Endothelial cell (in vitro differentiated cells): ENCODE results near the gene AKAP3. TPM values are rescaled to one million over a fixed set of nuclear protein-coding genes. Genes with fewer than 3 reads are reported as not detected.
A peak's percentile ranks its signal among the peaks of the same experiment; 100 is the strongest.

ENCODE experiments used
- DNase-seq: peaks from one replicate; pipeline ENCODE4 v3.0.0; 2021; ENCODE audit warnings: low spot score
- H3K27ac Mint-ChIP-seq: one replicate; pipeline ENCODE4 v1.8.0; 2021; ENCODE audit warnings: mixed read lengths, inconsistent platforms; ENCODE audit not compliant: unreplicated experiment
- H3K27me3 Mint-ChIP-seq: one replicate; pipeline ENCODE4 v1.8.0; 2021; ENCODE audit warnings: mild to moderate bottlenecking, moderate library complexity, mixed read lengths, inconsistent platforms; ENCODE audit not compliant: unreplicated experiment
- H3K36me3 Mint-ChIP-seq: one replicate; pipeline ENCODE4 v1.8.0; 2021; ENCODE audit warnings: mild to moderate bottlenecking, low read depth, mixed read lengths, inconsistent platforms; ENCODE audit not compliant: unreplicated experiment
- H3K4me1 Mint-ChIP-seq: one replicate; pipeline ENCODE4 v1.8.0; 2021; ENCODE audit warnings: mild to moderate bottlenecking, mixed read lengths, inconsistent platforms; ENCODE audit not compliant: unreplicated experiment
- H3K4me3 Mint-ChIP-seq: one replicate; pipeline ENCODE4 v1.8.0; 2021; ENCODE audit warnings: mild to moderate bottlenecking, mixed read lengths, inconsistent platforms; ENCODE audit not compliant: unreplicated experiment
- H3K9me3 Mint-ChIP-seq: one replicate; pipeline ENCODE4 v1.8.0; 2021; ENCODE audit warnings: mixed read lengths, inconsistent platforms; ENCODE audit not compliant: unreplicated experiment
- CTCF ChIP-seq: fragments of 200-600 bp; sonication (generic); IDR thresholded peaks from one replicate; pipeline ENCODE4 v1.5.0; 2021; ENCODE audit warnings: antibody characterized with exemption; ENCODE audit not compliant: unreplicated experiment
- total RNA-seq: library from RNA; stranded (reverse); fragmentation: NEBNext Ultra II Directional; extraction: Animal tissue kit (Norgen Biotek cat#: 25700); gene quantifications from one replicate; pipeline ENCODE4 v1.2.1, GENCODE V29; 2021; ENCODE audit not compliant: unreplicated experiment

Gene AKAP3
- total RNA-seq, 1 donor from 2014 or later = 1.8 TPM

DNA sequence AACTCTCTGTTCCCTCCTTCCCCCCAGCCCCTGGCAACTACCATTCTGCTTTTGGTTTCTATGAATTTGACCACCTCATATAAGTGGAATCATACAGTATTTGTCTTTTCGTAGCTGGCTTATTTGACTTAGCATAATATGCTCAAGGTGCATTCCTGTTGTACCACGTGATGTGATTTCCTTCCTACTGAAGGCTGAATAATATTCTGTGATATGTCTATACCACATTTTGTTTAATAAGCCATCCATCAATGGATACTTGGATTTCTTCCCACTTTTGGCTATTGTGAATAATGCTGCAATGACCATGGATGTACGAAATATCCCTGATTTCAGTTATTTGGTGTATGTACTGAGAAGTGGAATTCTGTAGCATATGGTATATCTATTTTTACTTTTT lies 16.4 kb upstream of the AKAP3 start:
- H3K4me1 Mint-ChIP-seq = no peaks in the 10 kb centered on the region
- H3K27ac Mint-ChIP-seq = no peak overlapping the region
- no peak for DNase-seq
- no peak overlapping the region for H3K4me3 Mint-ChIP-seq
- no peaks in the 10 kb centered on the region for H3K9me3 Mint-ChIP-seq
- H3K27me3 Mint-ChIP-seq = no peaks in the 10 kb centered on the region
- peaks cover 45% of the 10 kb centered on the region for H3K36me3 Mint-ChIP-seq
- no peak for TF ChIP-seq CTCF

GRCh38 chr12:4663971-4664505 lies 15.2 kb upstream of the AKAP3 start:
- H3K4me1 Mint-ChIP-seq = no peaks in the 10 kb centered on the region
- peaks cover 38% of the 10 kb centered on the region for H3K36me3 Mint-ChIP-seq
- no peaks in the 10 kb centered on the region for H3K27me3 Mint-ChIP-seq
- H3K9me3 Mint-ChIP-seq = no peaks in the 10 kb centered on the region
- no peak overlapping the region for H3K27ac Mint-ChIP-seq
- no peak for DNase-seq
- peak overlapping the region; percentile 14 for H3K4me3 Mint-ChIP-seq
- TF ChIP-seq CTCF = no peak

- TF ChIP-seq CTCF = no peak
- no peak overlapping the region for H3K4me3 Mint-ChIP-seq
- H3K27ac Mint-ChIP-seq = no peak overlapping the region
- peaks cover 4% of the 10 kb centered on the region for H3K27me3 Mint-ChIP-seq
- peaks cover 16% of the 10 kb centered on the region for H3K4me1 Mint-ChIP-seq
- H3K9me3 Mint-ChIP-seq = no peaks in the 10 kb centered on the region
- DNase-seq = no peak
- peaks cover 14% of the 10 kb centered on the region for H3K36me3 Mint-ChIP-seq
These were observed 4.8 kb upstream of the AKAP3 start for GRCh38 chr12:4653691-4654090.

DNA sequence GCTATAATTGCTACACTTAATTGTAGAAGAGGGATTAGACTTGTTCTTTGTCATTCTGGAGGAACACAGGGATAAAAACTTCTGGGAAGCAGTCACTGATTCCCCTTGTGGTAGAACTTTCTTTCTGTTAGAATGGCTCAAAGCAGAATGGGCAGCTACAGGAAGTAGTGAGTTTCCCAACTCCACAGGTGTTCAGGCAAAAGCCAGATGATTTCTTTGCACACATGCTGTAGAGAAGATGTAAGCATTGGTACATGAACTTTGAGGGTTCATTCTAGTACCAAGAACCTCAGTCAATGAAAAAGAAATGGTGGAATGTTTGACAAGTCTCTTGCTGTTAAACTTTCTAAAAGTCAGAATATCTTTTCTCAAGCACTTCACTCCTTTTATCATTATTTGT lies 4.4 kb upstream of the AKAP3 start:
- peaks cover 14% of the 10 kb centered on the region for H3K36me3 Mint-ChIP-seq
- H3K4me3 Mint-ChIP-seq = no peak overlapping the region
- peaks cover 16% of the 10 kb centered on the region for H3K4me1 Mint-ChIP-seq
- H3K27ac Mint-ChIP-seq = no peak overlapping the region
- no peak for DNase-seq
- H3K9me3 Mint-ChIP-seq = no peaks in the 10 kb centered on the region
- H3K27me3 Mint-ChIP-seq = peaks cover 5% of the 10 kb centered on the region
- TF ChIP-seq CTCF = no peak

- Mint-ChIP-seq H3K9me3 (no peaks in the 10 kb centered on the region), H3K4me3 (peak overlapping the region; percentile 98), H3K36me3 (no peaks in the 10 kb centered on the region), H3K4me1 (peaks cover 20% of the 10 kb centered on the region), H3K27me3 (peaks cover 5% of the 10 kb centered on the region), H3K27ac (peak overlapping the region; percentile 99)
- no peak for DNase-seq
- TF ChIP-seq CTCF = no peak
These were observed 459 bp upstream of the AKAP3 start for GRCh38 chr12:4649358-4649661.
